HepG2 (cell line): ENCODE results near the gene TMIGD3. TPM values are rescaled to one million over a fixed set of nuclear protein-coding genes. Genes with fewer than 3 reads are reported as not detected.
A peak's percentile ranks its signal among the peaks of the same experiment; 100 is the strongest.

Experiments
- AGO2 ChIP-seq: fragments of 200-400 bp; formaldehyde crosslinking; optimal IDR thresholded peaks from 2 replicates; pipeline ENCODE3; 2017; ENCODE audit warnings: mild to moderate bottlenecking, low read depth, low read length, moderate library complexity
- CBX5 ChIP-seq: sonication (generic); formaldehyde crosslinking; IDR thresholded peaks from 2 replicates; pipeline ENCODE4 v1.4.0; 2020; ENCODE audit warnings: missing genetic modification reagents, borderline replicate concordance
- CCAR2 ChIP-seq: fragments of 200-400 bp; formaldehyde crosslinking; optimal IDR thresholded peaks from 2 replicates; pipeline ENCODE3; 2018; ENCODE audit warnings: low read depth, mild to moderate bottlenecking, low read length, moderate library complexity
- FIP1L1 ChIP-seq: fragments of 200-400 bp; formaldehyde crosslinking; IDR thresholded peaks from 2 replicates; pipeline ENCODE4 v1.6.1; 2018; ENCODE audit warnings: low read depth, mild to moderate bottlenecking, low read length, moderate library complexity, borderline replicate concordance; ENCODE audit not compliant: insufficient read depth
- GABPA ChIP-seq, 2 experiments: IDR thresholded peaks; 2 replicates each; pipeline ENCODE4 v1.6.1; 2011 to 2016; ENCODE audit warnings: low read depth in 2 of 2, low read length in 1 of 2, missing biosample characterization in 1 of 2, missing genetic modification characterization in 1 of 2
- GFI1 ChIP-seq: sonication (generic); formaldehyde crosslinking; IDR thresholded peaks from 2 replicates; pipeline ENCODE4 v1.5.0; 2020; ENCODE audit warnings: missing genetic modification reagents, mild to moderate bottlenecking, borderline replicate concordance
- HCFC1 ChIP-seq: fragments of 150-350 bp; IDR thresholded peaks from 2 replicates; pipeline ENCODE4 v1.6.1; 2014; ENCODE audit warnings: low read depth, low read length
- ISX ChIP-seq: sonication (generic); formaldehyde crosslinking; conservative IDR thresholded peaks from 2 replicates; pipeline ENCODE4 v1.5.0; 2020; ENCODE audit warnings: missing genetic modification reagents
- MAFF ChIP-seq: IDR thresholded peaks from 2 replicates; pipeline ENCODE4 v1.6.1; 2011; ENCODE audit warnings: low read depth, low read length, improper control_type of control experiment
- NCOA5 ChIP-seq: sonication (generic); formaldehyde crosslinking; IDR thresholded peaks from 2 replicates; pipeline ENCODE4 v1.4.0; 2020; ENCODE audit warnings: missing genetic modification reagents
- POLR2A ChIP-seq, 2 experiments: IDR thresholded peaks; 2 replicates each; pipeline ENCODE4 v1.6.1; 2011; ENCODE audit warnings: low read depth in 2 of 2, low read length in 2 of 2, mild to moderate bottlenecking in 1 of 2, moderate library complexity in 1 of 2; ENCODE audit not compliant: insufficient read depth in 1 of 2
- REPIN1 ChIP-seq: sonication (generic); formaldehyde crosslinking; IDR thresholded peaks from 2 replicates; pipeline ENCODE4 v1.8.0; 2022; ENCODE audit warnings: missing genetic modification reagents, low read depth, mild to moderate bottlenecking, borderline replicate concordance
- REXO4 ChIP-seq: sonication (generic); formaldehyde crosslinking; IDR thresholded peaks from 2 replicates; pipeline ENCODE4 v1.8.0; 2022; ENCODE audit warnings: missing genetic modification reagents, mild to moderate bottlenecking, borderline replicate concordance
- STAG1 ChIP-seq: sonication (generic); formaldehyde crosslinking; IDR thresholded peaks from 2 replicates; pipeline ENCODE4 v1.4.0; 2020; ENCODE audit warnings: missing genetic modification reagents
- TFAP4 ChIP-seq: sonication (generic); IDR thresholded peaks from 2 replicates; pipeline ENCODE4 v1.6.1; 2016; ENCODE audit warnings: low read depth, borderline replicate concordance
- YY1 ChIP-seq: IDR thresholded peaks from 2 replicates; pipeline ENCODE4 v1.6.1; 2011; ENCODE audit warnings: low read length, low read depth, moderate library complexity, mild to moderate bottlenecking; ENCODE audit not compliant: insufficient read depth, insufficient replicate concordance
- ZNF230 ChIP-seq: sonication (generic); formaldehyde crosslinking; IDR thresholded peaks from 2 replicates; pipeline ENCODE4 v1.4.0; 2020; ENCODE audit warnings: mild to moderate bottlenecking, missing genetic modification reagents
- ZNF333 ChIP-seq: sonication (generic); formaldehyde crosslinking; IDR thresholded peaks from 2 replicates; pipeline ENCODE4 v1.4.0; 2020; ENCODE audit warnings: mild to moderate bottlenecking, missing genetic modification reagents, borderline replicate concordance
- ZNF362 ChIP-seq: sonication (generic); formaldehyde crosslinking; IDR thresholded peaks from 2 replicates; pipeline ENCODE4 v1.4.0; 2020; ENCODE audit warnings: missing genetic modification reagents, mild to moderate bottlenecking, borderline replicate concordance
- ZNF605 ChIP-seq: sonication (generic); formaldehyde crosslinking; IDR thresholded peaks from 2 replicates; pipeline ENCODE4 v1.8.0; 2022; ENCODE audit warnings: mild to moderate bottlenecking, missing genetic modification reagents
- ZNF792 ChIP-seq: IDR thresholded peaks from 2 replicates; pipeline ENCODE4 v1.6.1; 2016
- polyA plus RNA-seq, 8 experiments: library from polyadenylated mRNA; depleted of rRNA in 3 of 8; stranded (reverse) in 7 of 8; unstranded in 1 of 8; fragments of >200 nt; fragmentation: Illumina TruSeq in 4 of 8; extraction: Trizol in 4 of 8; gene quantifications; 2 replicates each; pipeline versions ENCODE4 v1.2.1 to v1.2.3, GENCODE V29; 2011 to 2016; ENCODE audit warnings: low read depth in 4 of 8, missing spikeins in 1 of 8, mixed read lengths in 1 of 8; ENCODE audit not compliant: insufficient read depth in 1 of 8
- total RNA-seq, 5 experiments: library from RNA; depleted of rRNA; stranded (reverse); fragments of >200 nt; fragmentation: Illumina TruSeq; extraction: Trizol; gene quantifications; 2 replicates each; pipeline ENCODE4 v1.2.3, GENCODE V29; 2016; ENCODE audit warnings: low read depth in 1 of 5
- TF ChIP-seq, protein P1 (sequence below): sonication (generic); formaldehyde crosslinking; IDR thresholded peaks from 2 replicates; pipeline ENCODE4 v1.4.0; 2020; ENCODE audit warnings: missing genetic modification reagents

Gene TMIGD3
- total and polyA plus RNA-seq, 2 of the 13 experiments (the other 11 are each of a cell fraction or from before 2014, with no cell fraction given) = not detected

GRCh38 chr1:111535256-111536191 is 32.1 kb upstream of the TMIGD3 start (continued):
- TF ChIP-seq, protein P1, sequence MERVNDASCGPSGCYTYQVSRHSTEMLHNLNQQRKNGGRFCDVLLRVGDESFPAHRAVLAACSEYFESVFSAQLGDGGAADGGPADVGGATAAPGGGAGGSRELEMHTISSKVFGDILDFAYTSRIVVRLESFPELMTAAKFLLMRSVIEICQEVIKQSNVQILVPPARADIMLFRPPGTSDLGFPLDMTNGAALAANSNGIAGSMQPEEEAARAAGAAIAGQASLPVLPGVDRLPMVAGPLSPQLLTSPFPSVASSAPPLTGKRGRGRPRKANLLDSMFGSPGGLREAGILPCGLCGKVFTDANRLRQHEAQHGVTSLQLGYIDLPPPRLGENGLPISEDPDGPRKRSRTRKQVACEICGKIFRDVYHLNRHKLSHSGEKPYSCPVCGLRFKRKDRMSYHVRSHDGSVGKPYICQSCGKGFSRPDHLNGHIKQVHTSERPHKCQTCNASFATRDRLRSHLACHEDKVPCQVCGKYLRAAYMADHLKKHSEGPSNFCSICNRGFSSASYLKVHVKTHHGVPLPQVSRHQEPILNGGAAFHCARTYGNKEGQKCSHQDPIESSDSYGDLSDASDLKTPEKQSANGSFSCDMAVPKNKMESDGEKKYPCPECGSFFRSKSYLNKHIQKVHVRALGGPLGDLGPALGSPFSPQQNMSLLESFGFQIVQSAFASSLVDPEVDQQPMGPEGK (CRISPR knock-in tag) = peak; percentile 41; the same call in 1 of the 2 replicates
- TF ChIP-seq TFAP4 (peak; percentile 53; the same call in 1 of the 2 replicates), YY1 (no peak), ISX (no peak), POLR2A (IDR thresholded peaks at IDR 0.05; ENCODE audit: insufficient read depth in 1 of 2, low read depth in 2 of 2, low read length in 2 of 2) (peak in 1 of 2 experiments; percentile 81; a peak in 2 of 4 replicates), GFI1 (CRISPR knock-in tag) (0 out of 2 replicates have a peak, but pooled peaks have one; percentile 60), AGO2 (no peak), ZNF792 (CRISPR knock-in tag) (peak; percentile 20; the same call in 1 of the 2 replicates), MAFF (peak; percentile 0; the same call in 1 of the 2 replicates), CBX5 (CRISPR knock-in tag) (no peak), GABPA (IDR thresholded peaks at IDR 0.05; ENCODE audit: low read depth, low read length) (no peak), GABPA (CRISPR knock-in tag; IDR thresholded peaks at IDR 0.05; ENCODE audit: low read depth) (no peak), STAG1 (CRISPR knock-in tag) (no peak), FIP1L1 (no peak), ZNF333 (CRISPR knock-in tag) (no peak), ZNF362 (CRISPR knock-in tag) (peak; percentile 52; the same call in 1 of the 2 replicates), ZNF605 (CRISPR knock-in tag) (no peak), NCOA5 (CRISPR knock-in tag) (no peak), CCAR2 (no peak), ZNF230 (CRISPR knock-in tag) (no peak), HCFC1 (no peak), REPIN1 (CRISPR knock-in tag) (peak; percentile 80; the same call in 1 of the 2 replicates), REXO4 (no peak)
